Amniotic stem cell (primary cell): ENCODE data around the gene NIPAL3.
"Not testable (repeated sequence)": the region's sequence is repeated elsewhere in the genome, so short reads cannot be mapped to it uniquely, and the experiment has no call there.

Experiments
- DNase-seq: peaks from one replicate; lab custom pipeline; 2025; lab: John Stamatoyannopoulos, UW

Gene NIPAL3

GRCh38 chr1:24517898-24518297, 102.3 kb downstream of the NIPAL3 start:
- DNase-seq: no peak

DNA sequence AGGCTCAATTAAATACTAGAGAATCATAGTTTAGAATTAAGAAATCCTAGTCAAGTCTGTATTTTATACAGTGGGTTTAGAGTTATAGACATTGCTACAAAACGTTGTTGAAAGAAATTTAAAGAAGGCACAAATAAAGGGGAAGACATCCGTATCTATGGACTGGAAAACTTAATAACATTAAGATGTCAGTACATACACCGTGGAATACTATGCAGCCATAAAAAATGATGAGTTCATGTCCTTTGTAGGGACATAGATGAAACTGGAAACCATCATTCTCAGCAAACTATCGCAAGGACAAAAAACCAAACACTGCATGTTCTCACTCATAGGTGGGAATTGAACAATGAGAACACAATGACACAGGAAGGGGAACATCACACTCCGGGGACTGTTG, 104.7 kb downstream of the NIPAL3 start:
- DNase-seq: not testable (repeated sequence)
